Erythroblast (primary cell): ENCODE measurements around the gene CHN1.

Experiments used
- GATA1 ChIP-seq: IDR thresholded peaks from 2 replicates; pipeline ENCODE4 v1.6.1; 2011; ENCODE audit warnings: low read depth, mild to moderate bottlenecking, control low read depth, low read length, moderate library complexity
- POLR2A ChIP-seq: IDR thresholded peaks from 2 replicates; pipeline ENCODE4 v1.6.1; 2011; ENCODE audit warnings: mild to moderate bottlenecking, low read length

DNA sequence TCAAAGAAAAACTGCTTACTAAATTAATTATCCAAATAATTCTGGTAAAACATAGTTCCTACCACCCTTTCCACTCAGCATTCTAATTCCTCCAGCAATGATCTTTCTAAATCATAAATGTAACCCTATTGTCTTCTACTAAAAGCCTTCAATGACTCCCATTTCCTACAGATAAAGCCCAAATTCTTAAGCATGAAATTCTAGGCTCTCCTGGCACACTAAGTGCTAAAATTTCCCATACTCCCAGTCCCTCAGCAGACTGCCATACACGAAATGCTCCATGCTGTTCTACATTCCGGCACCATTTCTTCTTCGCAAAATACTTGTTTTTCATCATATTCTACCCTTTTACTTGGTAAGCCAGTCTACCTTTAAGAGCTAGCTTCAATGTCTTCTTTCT, 96.9 kb downstream of the CHN1 start:
- TF ChIP-seq POLR2A (no peak), GATA1 (no peak)
